Psoas muscle (tissue), 8 donors: ENCODE measurements around the gene ABLIM1. TPM values are rescaled to one million over a fixed set of nuclear protein-coding genes. Genes with fewer than 3 reads are reported as not detected.

ENCODE experiments used
- ATAC-seq, 4 donors: fragments of 200-7000 bp; cut with Tn5 transposase; one replicate each; pipeline ENCODE4 v1.9.1; 2020; ENCODE audit warnings: moderate library complexity in 3 of 4, mild to moderate bottlenecking in 2 of 4
- DNase-seq, 2 donors: peaks; one replicate each; pipeline ENCODE4 v3.0.0-alpha.2; 2020
- H3K27ac ChIP-seq: fragments of 200-600 bp; one replicate; pipeline ENCODE4 v1.8.0; 2022
- H3K27me3 ChIP-seq, 3 donors: fragments of 200-600 bp in 1 of 3; one replicate each; pipeline versions ENCODE4 v1.6.1 to v1.8.0; 2013 to 2022; ENCODE audit warnings: low read length in 2 of 3, mild to moderate bottlenecking in 2 of 3, moderate library complexity in 1 of 3; ENCODE audit not compliant: insufficient read depth in 3 of 3
- H3K36me3 ChIP-seq, 2 donors: fragments of 200-600 bp in 1 of 2; one replicate each; pipeline versions ENCODE4 v1.6.1 to v1.8.0; 2013 to 2022; ENCODE audit warnings: low read depth in 1 of 2, mild to moderate bottlenecking in 1 of 2, moderate library complexity in 1 of 2; ENCODE audit not compliant: insufficient read depth in 1 of 2
- H3K4me1 ChIP-seq: fragments of 200-600 bp; one replicate; pipeline ENCODE4 v1.8.0; 2022
- H3K4me3 ChIP-seq: fragments of 200-600 bp; one replicate; pipeline ENCODE4 v1.8.0; 2022; ENCODE audit warnings: mild to moderate bottlenecking
- H3K9me3 ChIP-seq: fragments of 200-600 bp; one replicate; pipeline ENCODE4 v1.8.0; 2022
- CTCF ChIP-seq: fragments of 200-600 bp; IDR thresholded peaks from one replicate; pipeline ENCODE4 v1.8.0; 2022; ENCODE audit warnings: antibody characterized with exemption
- WGBS, 3 donors: extraction: QIAGEN DNeasy Blood & Tissue Kit; methylation state at CpG; one replicate each; pipeline versions ENCODE4 v1.1.6 to v1.1.7; 2013; 5-methylcytosine and 5-hydroxymethylcytosine counted together
- intact Hi-C, 2 donors: fragments of 100-400 bp; cut with DNase I; formaldehyde crosslinking; loops; one replicate each; pipeline versions ENCODE4 v1.11.0 to v1.14.2; 2022
- polyA plus RNA-seq, 3 donors: library from polyadenylated mRNA; stranded (reverse); fragments of 200-250 nt; gene quantifications; one replicate each; pipeline ENCODE4 v1.2.3, GENCODE V29; 2013
- total RNA-seq, 4 donors: library from RNA; stranded (reverse); fragmentation: NEBNext Ultra II Directional in 2 of 4; extraction: Animal tissue kit (Norgen Biotek cat#: 25700) in 2 of 4; gene quantifications; one replicate each; pipeline versions ENCODE4 v1.2.1 to v1.2.4, GENCODE V29; 2021 to 2023
- donor health status: healthy with polysubstance abuse.
- donor health status: DM: no; HTN: no; CAD: no; lungs with moderate emphysema.
- donor health status: Bipolar disorder and iron deficiency.
- donor health status: healthy.
- donor health status: DM: yes; HTN: yes; CAD: no.
- donor health status: DM: no; HTN: no; CAD: no.
- donor health status: DM: no; HTN: no; CAD: no.
- donor health status: DM: yes; HTN: yes; CAD: no.

ABLIM1 gene
- total and polyA plus RNA-seq, 7 donors, result 15.4 to 183 (median 21.8) TPM

- H3K9me3 ChIP-seq, result no peaks in the 10 kb centered on the region
- intact Hi-C loops, result loop anchor here in 1 of 2 donors (10.0 kb wide), 1 partner anchor 65 kb away; no protein-coding TSS in a partner anchor
- no peak overlapping the region for H3K27ac ChIP-seq
- no peaks in the 10 kb centered on the region for H3K4me1 ChIP-seq
- no peak for ATAC-seq
- TF ChIP-seq CTCF, result no peak
- no peak for DNase-seq
- H3K4me3 ChIP-seq, result no peak overlapping the region
- 42 to 57% (median 43%) methylated on average over 8 of the region's 8 CpGs for WGBS, 3 donors
- peaks cover 0 to 7% of the 10 kb centered on the region in 2 donors for H3K36me3 ChIP-seq
- no peaks in the 10 kb centered on the region for H3K27me3 ChIP-seq
Observed at GRCh38 chr10:114540236-114540635, 117.8 kb downstream of the ABLIM1 start.

- H3K27ac ChIP-seq, result no peak overlapping the region
- H3K9me3 ChIP-seq, result no peaks in the 10 kb centered on the region
- 81 to 88% (median 87%) methylated on average over 2 of the region's 2 CpGs for WGBS, 3 donors
- DNase-seq (no peak), ATAC-seq (no peak)
- H3K4me3 ChIP-seq, result no peak overlapping the region
- intact Hi-C loops, result loop anchor here in 1 of 2 donors (10.0 kb wide), 1 partner anchor 65 kb away; no protein-coding TSS in a partner anchor
- no peaks in the 10 kb centered on the region for H3K4me1 ChIP-seq
- H3K27me3 ChIP-seq, result no peaks in the 10 kb centered on the region
- no peak for TF ChIP-seq CTCF
- peaks cover 0 to 4% of the 10 kb centered on the region in 2 donors for H3K36me3 ChIP-seq
Observed at GRCh38 chr10:114539623-114540022, 118.5 kb downstream of the ABLIM1 start.

GRCh38 chr10:114538181-114538906, 119.7 kb downstream of the ABLIM1 start:
- no peak overlapping the region for H3K4me3 ChIP-seq
- no peak for TF ChIP-seq CTCF
- no peak for ATAC-seq
- H3K4me1 ChIP-seq, result no peaks in the 10 kb centered on the region
- DNase-seq, result no peak
- no peaks in the 10 kb centered on the region for H3K27me3 ChIP-seq
- intact Hi-C loops, result no loop called here
- no peaks in the 10 kb centered on the region for H3K36me3 ChIP-seq
- H3K27ac ChIP-seq, result no peak overlapping the region
- no peaks in the 10 kb centered on the region for H3K9me3 ChIP-seq
- WGBS, 3 donors, result 48 to 61% (median 55%) methylated on average over 13 of the region's 13 CpGs

GRCh38 chr10:114537736-114538135, 120.3 kb downstream of the ABLIM1 start:
- Histone ChIP-seq H3K27me3 (no peaks in the 10 kb centered on the region), H3K4me3 (no peak overlapping the region), H3K9me3 (no peaks in the 10 kb centered on the region), H3K4me1 (no peaks in the 10 kb centered on the region), H3K27ac (no peak overlapping the region), H3K36me3 (no peaks in the 10 kb centered on the region)
- WGBS, 3 donors, result 30 to 48% (median 38%) methylated on average over 1 of the region's 1 CpG
- DNase-seq, result no peak
- intact Hi-C loops, result no loop called here
- TF ChIP-seq CTCF, result no peak
- ATAC-seq, result no peak
